Cardiac muscle cell (in vitro differentiated cells and primary cell): ENCODE results near the gene TMPRSS13. TPM values are rescaled to one million over a fixed set of nuclear protein-coding genes. Genes with fewer than 3 reads are reported as not detected.

Experiments used
- DNase-seq, 2 donors: peaks; one replicate each; pipeline versions ENCODE4 v3.0.0 to v3.0.0-alpha.2; 2010 to 2017; ENCODE audit warnings: low read depth in 1 of 2, low spot score in 1 of 2
- H3K27ac ChIP-seq: fragments of 200-600 bp; sonication (generic); 2 replicates; pipeline ENCODE4 v1.5.1; 2016
- H3K27me3 ChIP-seq: fragments of 200-600 bp; sonication (generic); 2 replicates; pipeline ENCODE4 v1.6.0; 2016; ENCODE audit warnings: control low read depth
- H3K36me3 ChIP-seq: fragments of 200-600 bp; sonication (generic); 2 replicates; pipeline ENCODE4 v1.5.1; 2016; ENCODE audit warnings: control low read depth
- H3K4me1 ChIP-seq: fragments of 200-600 bp; sonication (generic); 2 replicates; pipeline ENCODE4 v1.8.1; 2017; ENCODE audit warnings: low read depth, mild to moderate bottlenecking, mixed run types
- H3K4me3 ChIP-seq: fragments of 200-600 bp; sonication (generic); 2 replicates; pipeline ENCODE4 v1.5.1; 2016; ENCODE audit warnings: mild to moderate bottlenecking
- H3K9me3 ChIP-seq: fragments of 200-600 bp; sonication (generic); 2 replicates; pipeline ENCODE4 v1.5.1; 2017; ENCODE audit warnings: low read depth, mild to moderate bottlenecking, control low read depth
- polyA plus RNA-seq: library from polyadenylated mRNA; unstranded; fragments of >200 nt; fragmentation: Nextera tagmentation; extraction: Ambion mirVana; gene quantifications from 2 replicates; pipeline ENCODE4 v1.2.1, GENCODE V29; 2016
- total RNA-seq: library from RNA; depleted of rRNA; stranded (reverse); fragments of >200 nt; gene quantifications from 2 replicates; pipeline ENCODE4 v1.2.3, GENCODE V29; 2016
- TF ChIP-seq, protein P1 (sequence below): IDR thresholded peaks from 2 replicates; pipeline ENCODE4 v1.5.1; 2012; ENCODE audit warnings: low read depth, mild to moderate bottlenecking, low read length

The TMPRSS13 gene
- total and polyA plus RNA-seq, 2 experiments from 2014 or later = 0.40 to 0.66 TPM

DNA sequence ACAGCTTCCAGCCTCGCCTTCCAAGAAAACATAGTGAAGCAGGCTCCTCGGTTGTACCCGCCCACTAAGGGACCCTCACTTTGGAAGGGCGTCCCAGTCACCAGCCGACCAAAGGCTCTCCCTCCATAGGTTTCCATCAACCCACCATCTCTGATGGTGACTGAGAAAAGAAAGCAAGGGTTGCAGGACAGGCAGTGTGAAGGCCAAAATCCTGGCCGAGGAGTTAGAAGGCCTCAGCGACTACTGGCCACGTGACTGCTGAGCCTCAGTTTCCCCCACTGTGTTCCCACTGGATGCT, 55.4 kb downstream of the TMPRSS13 start:
- Histone ChIP-seq H3K4me1 (peaks cover 36% of the 10 kb centered on the region), H3K36me3 (no peaks in the 10 kb centered on the region), H3K4me3 (no peak overlapping the region), H3K27me3 (no peaks in the 10 kb centered on the region), H3K27ac (no peak overlapping the region), H3K9me3 (no peaks in the 10 kb centered on the region)
- no peak for DNase-seq
- TF ChIP-seq, protein P1, sequence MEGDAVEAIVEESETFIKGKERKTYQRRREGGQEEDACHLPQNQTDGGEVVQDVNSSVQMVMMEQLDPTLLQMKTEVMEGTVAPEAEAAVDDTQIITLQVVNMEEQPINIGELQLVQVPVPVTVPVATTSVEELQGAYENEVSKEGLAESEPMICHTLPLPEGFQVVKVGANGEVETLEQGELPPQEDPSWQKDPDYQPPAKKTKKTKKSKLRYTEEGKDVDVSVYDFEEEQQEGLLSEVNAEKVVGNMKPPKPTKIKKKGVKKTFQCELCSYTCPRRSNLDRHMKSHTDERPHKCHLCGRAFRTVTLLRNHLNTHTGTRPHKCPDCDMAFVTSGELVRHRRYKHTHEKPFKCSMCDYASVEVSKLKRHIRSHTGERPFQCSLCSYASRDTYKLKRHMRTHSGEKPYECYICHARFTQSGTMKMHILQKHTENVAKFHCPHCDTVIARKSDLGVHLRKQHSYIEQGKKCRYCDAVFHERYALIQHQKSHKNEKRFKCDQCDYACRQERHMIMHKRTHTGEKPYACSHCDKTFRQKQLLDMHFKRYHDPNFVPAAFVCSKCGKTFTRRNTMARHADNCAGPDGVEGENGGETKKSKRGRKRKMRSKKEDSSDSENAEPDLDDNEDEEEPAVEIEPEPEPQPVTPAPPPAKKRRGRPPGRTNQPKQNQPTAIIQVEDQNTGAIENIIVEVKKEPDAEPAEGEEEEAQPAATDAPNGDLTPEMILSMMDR = no peak

DNA sequence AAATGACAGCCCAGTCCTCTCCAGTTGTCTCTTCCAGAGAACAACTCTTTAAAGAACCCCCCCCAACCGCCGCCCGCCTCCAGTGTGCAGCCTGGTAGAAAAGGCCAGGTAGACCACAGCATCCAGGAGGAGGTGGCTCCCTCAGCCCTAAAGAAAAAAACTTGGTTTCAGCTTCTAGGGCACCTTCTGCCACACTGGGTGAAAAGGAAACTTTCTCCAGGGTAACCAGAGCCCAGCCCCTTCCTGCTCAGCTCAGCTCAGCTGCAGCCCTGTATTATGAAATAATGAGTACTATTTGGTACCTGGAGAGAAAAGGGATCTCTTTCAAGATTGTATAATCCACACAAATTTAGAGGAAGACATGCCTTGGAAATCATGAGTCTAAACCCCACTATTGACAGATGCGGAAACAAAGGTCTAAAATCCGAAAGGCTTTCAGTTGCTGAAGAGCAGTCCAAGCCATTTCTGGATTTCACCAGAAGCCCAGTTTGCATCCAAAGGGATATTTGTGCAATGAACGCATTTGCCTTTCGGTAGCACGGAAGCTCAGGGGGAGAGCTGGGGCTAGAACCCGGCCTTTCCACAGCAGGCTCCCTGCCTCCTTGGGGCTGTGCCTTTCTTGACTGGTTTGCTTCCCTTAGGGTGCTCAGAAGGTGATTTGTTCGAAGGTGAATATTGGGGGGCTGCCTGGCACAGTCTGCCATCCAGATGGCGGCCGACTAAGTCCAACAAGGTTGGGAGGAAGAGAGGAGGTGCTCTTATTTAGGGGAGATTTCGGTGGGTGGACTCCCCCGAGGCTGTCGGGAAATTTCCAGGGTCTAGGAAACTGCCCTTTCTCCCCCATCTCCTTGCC, 56.0 kb downstream of the TMPRSS13 start:
- H3K4me1 ChIP-seq = peaks cover 41% of the 10 kb centered on the region
- TF ChIP-seq, protein P1 = no peak
- no peak overlapping the region for H3K27ac ChIP-seq
- no peak overlapping the region for H3K4me3 ChIP-seq
- H3K27me3 ChIP-seq = no peaks in the 10 kb centered on the region
- no peaks in the 10 kb centered on the region for H3K9me3 ChIP-seq
- no peak for DNase-seq
- H3K36me3 ChIP-seq = no peaks in the 10 kb centered on the region

DNA sequence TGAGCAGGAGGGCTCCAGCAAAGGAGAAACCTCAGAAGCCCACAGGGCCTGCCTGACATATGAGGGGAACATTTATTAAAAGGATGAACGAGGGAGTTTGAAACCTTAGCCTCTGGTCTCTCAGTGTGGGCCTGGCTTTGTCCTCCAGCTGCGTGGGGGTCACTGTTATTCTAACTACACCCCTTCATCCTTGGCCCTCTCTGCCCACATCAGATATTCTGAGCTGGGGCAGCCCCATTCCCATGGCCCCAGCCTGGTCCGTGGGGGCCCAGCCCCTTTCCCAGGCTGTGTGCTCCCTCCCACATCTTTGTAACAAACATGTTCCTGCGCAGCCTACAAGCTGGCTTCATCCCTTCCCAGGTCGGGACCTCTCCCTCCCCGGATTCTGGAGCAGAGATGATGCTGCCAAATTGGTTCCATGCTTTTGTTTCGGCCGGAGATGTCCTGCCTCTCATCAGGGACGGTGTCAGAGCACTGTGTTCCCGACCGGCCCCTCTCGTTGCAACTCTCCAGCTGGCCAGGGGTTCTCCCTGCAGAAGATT, 56.7 kb downstream of the TMPRSS13 start:
- Histone ChIP-seq H3K36me3 (no peaks in the 10 kb centered on the region), H3K27me3 (no peaks in the 10 kb centered on the region), H3K4me3 (no peak overlapping the region), H3K27ac (no peak overlapping the region), H3K9me3 (no peaks in the 10 kb centered on the region), H3K4me1 (peaks cover 43% of the 10 kb centered on the region)
- no peak for DNase-seq
- TF ChIP-seq, protein P1 = no peak

DNA sequence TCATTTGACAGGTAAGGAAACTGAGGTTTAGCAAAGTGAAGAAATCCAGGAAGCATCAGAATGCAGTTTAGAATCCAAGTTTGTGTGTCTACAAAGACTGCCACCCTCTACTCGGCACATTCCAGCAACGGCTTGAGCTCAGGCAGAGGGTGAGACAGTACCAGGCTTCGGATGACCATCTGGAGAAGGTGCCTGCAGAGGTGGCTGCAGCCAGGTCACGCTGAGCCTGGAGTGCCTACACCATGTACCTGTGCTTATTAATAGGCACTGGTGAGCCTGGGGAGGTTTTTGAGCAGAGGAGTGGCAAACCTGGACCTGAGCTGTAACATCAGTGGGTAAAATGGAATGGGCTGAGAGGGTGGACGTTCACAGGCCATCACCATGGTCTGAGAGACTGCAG, 57.4 kb downstream of the TMPRSS13 start:
- no peaks in the 10 kb centered on the region for H3K9me3 ChIP-seq
- no peak overlapping the region for H3K4me3 ChIP-seq
- H3K27ac ChIP-seq = no peak overlapping the region
- TF ChIP-seq, protein P1 = no peak
- no peak for DNase-seq
- no peaks in the 10 kb centered on the region for H3K36me3 ChIP-seq
- H3K4me1 ChIP-seq = peaks cover 43% of the 10 kb centered on the region
- no peaks in the 10 kb centered on the region for H3K27me3 ChIP-seq

DNA sequence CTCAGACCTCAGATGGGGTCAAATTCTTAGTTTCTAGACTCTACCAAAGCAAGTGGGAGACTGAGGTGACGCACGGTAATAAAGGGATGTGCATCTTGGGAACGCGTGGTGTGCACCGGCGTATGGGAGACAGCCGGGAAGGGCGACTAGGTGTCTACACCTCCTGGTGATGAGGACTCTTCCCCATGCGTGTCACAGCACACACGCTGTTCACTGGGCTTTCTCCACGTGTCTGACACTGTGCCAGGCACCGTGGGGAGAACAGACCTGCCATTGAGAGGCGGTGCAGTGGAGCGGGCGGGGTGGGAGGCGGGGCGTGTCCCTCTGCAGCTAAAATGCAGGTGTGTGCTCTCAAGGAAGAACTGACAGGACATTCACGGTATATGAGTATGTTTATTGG, 58.0 kb downstream of the TMPRSS13 start:
- peaks cover 43% of the 10 kb centered on the region for H3K4me1 ChIP-seq
- DNase-seq = no peak
- H3K9me3 ChIP-seq = no peaks in the 10 kb centered on the region
- H3K27ac ChIP-seq = no peak overlapping the region
- TF ChIP-seq, protein P1 = no peak
- no peak overlapping the region for H3K4me3 ChIP-seq
- no peaks in the 10 kb centered on the region for H3K36me3 ChIP-seq
- H3K27me3 ChIP-seq = no peaks in the 10 kb centered on the region
